ENCODE measurements around the gene TANGO2.

Gene TANGO2

GRCh38 chr22:19974935-19975706 is 45.8 kb upstream of the TANGO2 start:
- Histone ChIP-seq H3K23ac (ENCODE audit: low read depth, low read length, poor library complexity) (peak overlapping the region; percentile 50), H4K91ac (ENCODE audit: low read depth, low read length, poor library complexity) (no peak overlapping the region), H3K27me3 (ENCODE audit: control insufficient read depth in 3 of 3, insufficient read depth in 3 of 3, low read depth in 1 of 3, low read length in 3 of 3) (no peaks in the 10 kb centered on the region), H2AFZ (ENCODE audit: low read length) (no peak overlapping the region), H2BK15ac (ENCODE audit: low read length) (peak overlapping the region; percentile 43), H3K4me1 (ENCODE audit: control insufficient read depth in 2 of 2, insufficient read depth in 1 of 2, low read depth in 1 of 2, low read length in 2 of 2) (peaks cover 15 to 17% of the 10 kb centered on the region in 2 donors), H3K14ac (ENCODE audit: low read length) (peak overlapping the region; percentile 13), H3K9ac (ENCODE audit: low read depth, low read length, poor library complexity) (peak overlapping the region; percentile 25), H3K4ac (ENCODE audit: low read length) (no peak overlapping the region), H2AK5ac (ENCODE audit: low read depth, low read length) (no peak overlapping the region), H3K9me3 (replicated peaks in 1 of 2; ENCODE audit: control insufficient read depth in 2 of 2, insufficient read depth in 1 of 2, low read depth in 1 of 2, low read length in 2 of 2) (no peaks in the 10 kb centered on the region), H3K36me3 (replicated peaks in 1 of 2; ENCODE audit: control insufficient read depth in 2 of 2, insufficient read depth in 2 of 2, low read length in 2 of 2) (peaks cover 55 to 90% of the 10 kb centered on the region in 2 donors), H3K79me1 (ENCODE audit: low read depth, low read length) (peaks cover 3% of the 10 kb centered on the region), H2BK5ac (ENCODE audit: low read length) (peak overlapping the region; percentile 67), H2BK12ac (ENCODE audit: low read length) (no peak overlapping the region), H2BK120ac (ENCODE audit: low read depth, low read length) (no peak overlapping the region), H3K18ac (ENCODE audit: low read length) (peak overlapping the region; percentile 73), H3K4me2 (ENCODE audit: insufficient read depth, low read length, poor library complexity, severe bottlenecking) (no peak overlapping the region), H3K27ac (replicated peaks; ENCODE audit: low read length) (peak overlapping the region; percentile 63), H3K4me3 (ENCODE audit: low read length in 2 of 2) (no peak overlapping the region), H4K8ac (ENCODE audit: low read depth, low read length) (no peak overlapping the region)
- no peak for DNase-seq (ENCODE audit: low spot score)
- no CpG with 5 or more reads among the region's 13 CpGs for WGBS, 2 donors (ENCODE audit: extremely low coverage in 2 of 2, insufficient read length in 2 of 2, insufficient replicate concordance in 1 of 2)

DNA sequence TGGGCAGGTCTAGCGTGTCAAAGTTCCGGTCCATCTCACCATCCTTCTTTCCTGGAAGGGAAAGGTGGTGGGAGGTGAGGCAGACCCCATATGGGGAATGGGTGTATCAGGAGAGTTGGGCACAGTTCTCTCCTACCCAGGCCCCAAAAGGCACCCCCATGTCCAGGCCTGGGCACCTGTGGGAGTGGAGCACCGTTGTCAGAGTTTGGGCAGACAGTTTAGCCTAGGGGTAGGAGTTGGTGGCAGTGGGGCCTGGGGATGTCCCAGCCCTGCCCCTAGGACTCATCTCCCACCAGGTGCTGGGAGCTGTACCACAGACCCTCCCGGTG is 45.2 kb upstream of the TANGO2 start:
- H3K4me1 ChIP-seq (ENCODE audit: control insufficient read depth in 2 of 2, insufficient read depth in 1 of 2, low read depth in 1 of 2, low read length in 2 of 2), result peaks cover 14 to 17% of the 10 kb centered on the region in 2 donors
- H4K91ac ChIP-seq (ENCODE audit: low read depth, low read length, poor library complexity), result no peak overlapping the region
- H3K18ac ChIP-seq (ENCODE audit: low read length), result peak overlapping the region; percentile 62
- H2BK15ac ChIP-seq (ENCODE audit: low read length), result peak overlapping the region; percentile 43
- H3K4ac ChIP-seq (ENCODE audit: low read length), result no peak overlapping the region
- no peak overlapping the region for H2AK5ac ChIP-seq (ENCODE audit: low read depth, low read length)
- H2BK5ac ChIP-seq (ENCODE audit: low read length), result peak overlapping the region; percentile 67
- H3K79me1 ChIP-seq (ENCODE audit: low read depth, low read length), result peaks cover 3% of the 10 kb centered on the region
- no peak overlapping the region for H2BK12ac ChIP-seq (ENCODE audit: low read length)
- H3K27ac ChIP-seq (replicated peaks; ENCODE audit: low read length), result no peak overlapping the region
- H3K27me3 ChIP-seq (ENCODE audit: control insufficient read depth in 3 of 3, insufficient read depth in 3 of 3, low read depth in 1 of 3, low read length in 3 of 3), result no peaks in the 10 kb centered on the region
- H3K14ac ChIP-seq (ENCODE audit: low read length), result no peak overlapping the region
- peak overlapping the region; percentile 50 for H3K23ac ChIP-seq (ENCODE audit: low read depth, low read length, poor library complexity)
- H3K4me3 ChIP-seq (ENCODE audit: low read length in 2 of 2), result no peak overlapping the region
- no peak overlapping the region for H3K9ac ChIP-seq (ENCODE audit: low read depth, low read length, poor library complexity)
- no peak overlapping the region for H4K8ac ChIP-seq (ENCODE audit: low read depth, low read length)
- no peak overlapping the region for H2BK120ac ChIP-seq (ENCODE audit: low read depth, low read length)
- H3K9me3 ChIP-seq (replicated peaks in 1 of 2; ENCODE audit: control insufficient read depth in 2 of 2, insufficient read depth in 1 of 2, low read depth in 1 of 2, low read length in 2 of 2), result no peaks in the 10 kb centered on the region
- no peak overlapping the region for H2AFZ ChIP-seq (ENCODE audit: low read length)
- H3K36me3 ChIP-seq (replicated peaks in 1 of 2; ENCODE audit: control insufficient read depth in 2 of 2, insufficient read depth in 2 of 2, low read length in 2 of 2), result peaks cover 58 to 91% of the 10 kb centered on the region in 2 donors
- WGBS, 2 donors (ENCODE audit: extremely low coverage in 2 of 2, insufficient read length in 2 of 2, insufficient replicate concordance in 1 of 2), result no CpG with 5 or more reads among the region's 4 CpGs
- H3K4me2 ChIP-seq (ENCODE audit: insufficient read depth, low read length, poor library complexity, severe bottlenecking), result no peak overlapping the region
- no peak for DNase-seq (ENCODE audit: low spot score)

DNA sequence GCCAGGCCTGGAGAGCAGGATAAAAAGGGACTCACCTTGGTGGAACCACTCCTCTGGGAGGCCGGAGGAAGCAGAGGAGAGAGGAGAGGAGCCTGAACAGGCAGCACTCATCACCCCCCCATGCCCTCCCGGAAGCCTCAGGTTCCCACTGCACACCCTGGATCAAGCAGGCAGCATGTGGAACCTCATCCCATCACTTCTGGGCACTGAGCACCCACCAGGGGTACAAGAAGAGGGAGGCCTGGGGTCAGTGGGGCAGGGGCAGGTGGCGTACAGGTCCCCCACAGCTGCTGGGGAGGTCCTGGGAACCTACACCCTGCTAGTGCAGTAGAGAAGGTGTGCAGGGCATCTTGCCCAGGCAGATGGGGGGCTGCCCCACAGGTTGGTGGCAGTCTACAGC is 44.2 kb upstream of the TANGO2 start:
- Histone ChIP-seq H3K4me1 (ENCODE audit: control insufficient read depth in 2 of 2, insufficient read depth in 1 of 2, low read depth in 1 of 2, low read length in 2 of 2) (peaks cover 12 to 17% of the 10 kb centered on the region in 2 donors), H3K23ac (ENCODE audit: low read depth, low read length, poor library complexity) (peak overlapping the region; percentile 68), H2AK5ac (ENCODE audit: low read depth, low read length) (no peak overlapping the region), H3K14ac (ENCODE audit: low read length) (no peak overlapping the region), H3K79me1 (ENCODE audit: low read depth, low read length) (peaks cover 3% of the 10 kb centered on the region), H2AFZ (ENCODE audit: low read length) (no peak overlapping the region), H3K4ac (ENCODE audit: low read length) (no peak overlapping the region), H2BK15ac (ENCODE audit: low read length) (peak overlapping the region; percentile 4), H3K4me2 (ENCODE audit: insufficient read depth, low read length, poor library complexity, severe bottlenecking) (no peak overlapping the region), H3K27me3 (ENCODE audit: control insufficient read depth in 3 of 3, insufficient read depth in 3 of 3, low read depth in 1 of 3, low read length in 3 of 3) (no peaks in the 10 kb centered on the region), H2BK5ac (ENCODE audit: low read length) (no peak overlapping the region), H3K18ac (ENCODE audit: low read length) (no peak overlapping the region), H3K36me3 (replicated peaks in 1 of 2; ENCODE audit: control insufficient read depth in 2 of 2, insufficient read depth in 2 of 2, low read length in 2 of 2) (peaks cover 58 to 91% of the 10 kb centered on the region in 2 donors), H2BK120ac (ENCODE audit: low read depth, low read length) (no peak overlapping the region), H4K91ac (ENCODE audit: low read depth, low read length, poor library complexity) (no peak overlapping the region), H3K4me3 (ENCODE audit: low read length in 2 of 2) (no peak overlapping the region), H3K27ac (replicated peaks; ENCODE audit: low read length) (no peak overlapping the region), H4K8ac (ENCODE audit: low read depth, low read length) (no peak overlapping the region), H3K9me3 (replicated peaks in 1 of 2; ENCODE audit: control insufficient read depth in 2 of 2, insufficient read depth in 1 of 2, low read depth in 1 of 2, low read length in 2 of 2) (no peaks in the 10 kb centered on the region), H2BK12ac (ENCODE audit: low read length) (no peak overlapping the region), H3K9ac (ENCODE audit: low read depth, low read length, poor library complexity) (no peak overlapping the region)
- DNase-seq (ENCODE audit: low spot score), result no peak
- no CpG with 5 or more reads among the region's 3 CpGs for WGBS, 2 donors (ENCODE audit: extremely low coverage in 2 of 2, insufficient read length in 2 of 2, insufficient replicate concordance in 1 of 2)

DNA sequence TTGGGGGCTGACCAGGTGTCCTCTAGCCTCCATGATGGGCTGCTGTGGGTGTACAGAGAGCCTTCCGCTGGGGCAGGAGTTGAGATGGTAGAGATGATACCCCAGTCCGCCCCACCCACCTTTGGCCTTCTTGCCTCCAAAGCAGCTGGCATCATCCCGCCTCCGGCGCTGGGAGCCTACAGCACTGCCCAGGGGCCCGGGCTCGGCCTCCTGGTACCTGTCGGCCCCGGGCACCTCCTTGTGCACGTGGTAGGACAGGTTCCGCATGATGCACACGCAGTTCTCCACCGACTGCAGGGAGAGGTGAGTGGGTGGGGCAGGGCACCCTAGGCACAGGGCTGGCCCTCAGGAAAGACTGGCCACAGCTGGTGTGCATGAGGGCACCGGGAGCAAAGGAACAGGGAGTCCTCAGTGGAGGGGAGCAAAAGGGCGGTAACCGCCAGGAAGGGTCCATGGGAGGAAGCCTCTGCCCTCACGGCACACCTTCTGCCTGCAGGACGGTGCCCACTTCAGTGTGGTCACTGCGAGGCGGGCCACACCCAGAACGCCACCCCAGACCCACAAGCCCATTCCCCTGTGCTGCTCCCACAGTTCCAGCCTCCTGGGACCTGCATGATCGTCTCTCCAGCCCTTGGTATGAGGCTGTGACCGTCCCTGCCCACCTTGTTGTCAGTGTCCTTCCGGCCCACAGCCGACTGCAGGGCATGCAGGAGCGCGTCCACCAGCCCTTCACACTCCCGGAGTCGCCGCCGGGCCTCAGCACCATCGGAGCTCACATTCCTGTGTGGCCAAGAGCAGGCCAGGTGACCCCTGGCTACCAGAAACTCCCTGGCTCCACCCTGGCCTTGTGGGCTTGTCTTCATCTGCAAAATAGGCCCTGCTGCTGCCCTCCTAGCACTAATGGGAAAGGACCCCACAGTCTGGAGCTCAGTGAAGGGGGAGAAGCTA is 43.3 kb upstream of the TANGO2 start:
- Histone ChIP-seq H2BK15ac (ENCODE audit: low read length) (no peak overlapping the region), H3K18ac (ENCODE audit: low read length) (no peak overlapping the region), H2BK120ac (ENCODE audit: low read depth, low read length) (no peak overlapping the region), H3K27me3 (ENCODE audit: control insufficient read depth in 3 of 3, insufficient read depth in 3 of 3, low read depth in 1 of 3, low read length in 3 of 3) (no peaks in the 10 kb centered on the region), H3K36me3 (replicated peaks in 1 of 2; ENCODE audit: control insufficient read depth in 2 of 2, insufficient read depth in 2 of 2, low read length in 2 of 2) (peaks cover 56 to 91% of the 10 kb centered on the region in 2 donors), H3K23ac (ENCODE audit: low read depth, low read length, poor library complexity) (peak overlapping the region; percentile 31), H4K8ac (ENCODE audit: low read depth, low read length) (no peak overlapping the region), H3K9ac (ENCODE audit: low read depth, low read length, poor library complexity) (no peak overlapping the region), H2BK12ac (ENCODE audit: low read length) (no peak overlapping the region), H2AFZ (ENCODE audit: low read length) (no peak overlapping the region), H3K27ac (replicated peaks; ENCODE audit: low read length) (no peak overlapping the region), H4K91ac (ENCODE audit: low read depth, low read length, poor library complexity) (no peak overlapping the region), H3K4me3 (ENCODE audit: low read length in 2 of 2) (no peak overlapping the region), H3K4me1 (ENCODE audit: control insufficient read depth in 2 of 2, insufficient read depth in 1 of 2, low read depth in 1 of 2, low read length in 2 of 2) (peaks cover 12 to 17% of the 10 kb centered on the region in 2 donors), H3K14ac (ENCODE audit: low read length) (peak overlapping the region; percentile 26), H3K9me3 (replicated peaks in 1 of 2; ENCODE audit: control insufficient read depth in 2 of 2, insufficient read depth in 1 of 2, low read depth in 1 of 2, low read length in 2 of 2) (no peaks in the 10 kb centered on the region), H2AK5ac (ENCODE audit: low read depth, low read length) (no peak overlapping the region), H3K4me2 (ENCODE audit: insufficient read depth, low read length, poor library complexity, severe bottlenecking) (no peak overlapping the region), H2BK5ac (ENCODE audit: low read length) (peak overlapping the region; percentile 75), H3K79me1 (ENCODE audit: low read depth, low read length) (peaks cover 6% of the 10 kb centered on the region), H3K4ac (ENCODE audit: low read length) (no peak overlapping the region)
- no peak for DNase-seq (ENCODE audit: low spot score)
- WGBS, 2 donors (ENCODE audit: extremely low coverage in 2 of 2, insufficient read length in 2 of 2, insufficient replicate concordance in 1 of 2), result no CpG with 5 or more reads among the region's 32 CpGs
